GM12801 (cell line): ENCODE results near the gene OPCML.

Experiments
- TF ChIP-seq, protein P1 (sequence below): IDR thresholded peaks from one replicate; pipeline ENCODE4 v1.5.1; 2011; ENCODE audit warnings: control low read depth; ENCODE audit not compliant: insufficient read length; ENCODE audit errors: extremely low read depth

OPCML gene

DNA sequence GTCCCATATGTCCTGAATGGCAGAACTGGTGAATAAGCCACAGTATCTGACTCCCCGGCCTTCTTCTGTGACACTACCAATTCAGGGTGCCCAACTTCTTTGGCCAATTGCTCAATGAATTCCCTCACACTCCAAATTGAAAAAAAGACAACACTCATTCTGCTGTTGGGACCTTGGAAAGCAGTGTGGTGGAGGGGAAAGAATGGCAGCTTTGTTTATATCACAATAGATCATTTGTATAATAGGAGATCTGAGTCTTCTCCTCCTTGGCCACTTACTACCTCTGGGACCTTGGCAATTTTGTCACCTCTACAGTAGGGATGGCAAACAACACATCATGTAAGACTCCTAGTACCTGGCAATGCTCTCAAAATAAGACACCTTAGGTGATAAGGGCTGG is 64.6 kb downstream of the OPCML start:
- TF ChIP-seq, protein P1, sequence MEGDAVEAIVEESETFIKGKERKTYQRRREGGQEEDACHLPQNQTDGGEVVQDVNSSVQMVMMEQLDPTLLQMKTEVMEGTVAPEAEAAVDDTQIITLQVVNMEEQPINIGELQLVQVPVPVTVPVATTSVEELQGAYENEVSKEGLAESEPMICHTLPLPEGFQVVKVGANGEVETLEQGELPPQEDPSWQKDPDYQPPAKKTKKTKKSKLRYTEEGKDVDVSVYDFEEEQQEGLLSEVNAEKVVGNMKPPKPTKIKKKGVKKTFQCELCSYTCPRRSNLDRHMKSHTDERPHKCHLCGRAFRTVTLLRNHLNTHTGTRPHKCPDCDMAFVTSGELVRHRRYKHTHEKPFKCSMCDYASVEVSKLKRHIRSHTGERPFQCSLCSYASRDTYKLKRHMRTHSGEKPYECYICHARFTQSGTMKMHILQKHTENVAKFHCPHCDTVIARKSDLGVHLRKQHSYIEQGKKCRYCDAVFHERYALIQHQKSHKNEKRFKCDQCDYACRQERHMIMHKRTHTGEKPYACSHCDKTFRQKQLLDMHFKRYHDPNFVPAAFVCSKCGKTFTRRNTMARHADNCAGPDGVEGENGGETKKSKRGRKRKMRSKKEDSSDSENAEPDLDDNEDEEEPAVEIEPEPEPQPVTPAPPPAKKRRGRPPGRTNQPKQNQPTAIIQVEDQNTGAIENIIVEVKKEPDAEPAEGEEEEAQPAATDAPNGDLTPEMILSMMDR: no peak

DNA sequence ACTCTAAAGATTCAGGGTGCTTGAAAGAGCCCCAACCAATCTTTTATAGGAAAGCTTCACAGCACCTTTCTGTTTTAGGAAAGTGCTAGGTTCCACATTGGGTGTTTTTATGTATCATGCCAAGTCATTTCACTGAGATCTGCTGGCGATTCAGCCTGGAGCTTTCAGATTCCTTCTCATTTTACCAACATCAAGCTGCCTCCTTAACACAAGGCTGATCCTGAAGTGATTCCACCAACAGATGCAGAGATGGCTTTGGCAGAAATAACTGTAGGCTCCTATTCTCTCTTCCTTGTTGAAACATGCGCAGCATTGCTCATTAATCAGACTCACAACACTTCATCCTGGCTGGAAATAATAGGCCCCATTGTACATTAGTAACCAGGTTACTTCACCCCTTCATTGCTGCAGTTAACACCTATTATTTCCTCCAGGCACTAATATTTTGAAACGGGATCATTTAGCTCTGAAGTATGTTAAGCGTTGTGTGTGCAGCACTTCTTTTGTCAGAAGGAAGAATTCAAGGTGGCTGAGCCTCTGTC is 89.0 kb downstream of the OPCML start:
- TF ChIP-seq, protein P1: no peak

DNA sequence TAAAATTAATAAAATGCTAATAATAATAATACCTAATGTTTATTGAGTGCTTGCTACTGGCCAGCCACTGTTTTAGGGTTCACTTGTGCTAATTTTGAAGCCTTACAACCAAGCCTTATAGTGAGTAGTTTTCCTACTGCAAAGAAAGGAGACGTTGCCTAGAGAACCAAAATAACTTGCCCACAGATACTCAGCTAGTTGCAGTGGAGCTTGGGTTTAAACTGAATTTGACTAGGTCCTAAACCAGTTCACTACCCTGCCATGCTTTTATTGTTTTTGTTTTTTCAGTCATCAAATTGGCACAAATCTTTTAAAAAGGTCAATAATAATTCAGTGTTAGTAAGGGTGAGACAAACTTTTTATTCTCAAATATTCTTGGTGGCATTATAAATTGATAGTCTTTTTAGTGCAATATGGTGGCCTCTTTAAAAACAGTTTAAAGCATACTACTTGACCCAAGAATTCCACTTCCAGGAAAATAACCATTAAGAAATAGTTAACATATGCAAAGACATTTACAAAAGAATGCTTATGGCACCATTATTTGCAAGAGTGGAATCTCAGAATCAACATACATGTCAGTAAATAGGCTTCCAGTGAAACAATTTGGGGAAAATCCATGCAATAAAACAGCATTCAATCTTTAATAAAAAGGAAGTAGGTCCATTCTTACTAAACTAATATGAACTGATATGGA is 90.2 kb downstream of the OPCML start:
- TF ChIP-seq, protein P1: no peak

DNA sequence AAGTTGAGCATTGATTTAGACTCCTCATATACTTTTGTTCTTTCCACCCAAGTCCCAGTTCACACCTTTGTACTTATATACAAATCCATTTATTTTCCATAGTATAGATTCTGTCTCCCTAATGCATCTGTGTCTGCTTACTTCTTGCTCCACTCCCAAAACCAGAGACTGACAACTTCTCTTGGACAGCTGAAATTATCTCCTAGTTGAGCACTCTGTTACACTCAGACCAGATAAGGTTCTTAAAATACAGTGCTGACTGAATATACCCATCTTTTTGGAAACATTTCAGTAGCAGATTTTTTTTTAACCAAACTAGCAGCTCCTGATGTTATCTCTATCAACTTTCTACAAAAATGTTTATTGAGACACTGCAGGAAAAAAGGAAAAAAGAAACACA is 106.3 kb downstream of the OPCML start:
- TF ChIP-seq, protein P1: no peak

DNA sequence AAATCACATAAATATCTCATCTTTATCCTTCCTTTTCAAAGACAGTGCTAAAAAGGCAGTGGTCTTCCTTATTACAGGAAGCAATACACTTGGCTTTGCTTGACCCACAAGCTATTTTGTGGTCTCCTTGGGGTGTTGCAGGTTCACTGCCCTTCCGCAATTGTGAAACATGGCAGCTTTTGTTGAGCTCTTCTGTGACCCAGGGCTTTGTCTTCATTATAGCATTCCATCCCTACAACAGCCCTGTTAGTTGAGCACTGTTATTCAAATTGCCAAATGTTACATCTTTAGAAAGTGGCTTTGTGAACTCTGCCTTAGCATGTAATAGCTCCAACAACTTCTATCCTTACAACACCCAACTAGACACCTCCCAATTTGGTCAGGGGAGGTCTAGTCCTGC is 107.1 kb downstream of the OPCML start:
- TF ChIP-seq, protein P1: no peak

DNA sequence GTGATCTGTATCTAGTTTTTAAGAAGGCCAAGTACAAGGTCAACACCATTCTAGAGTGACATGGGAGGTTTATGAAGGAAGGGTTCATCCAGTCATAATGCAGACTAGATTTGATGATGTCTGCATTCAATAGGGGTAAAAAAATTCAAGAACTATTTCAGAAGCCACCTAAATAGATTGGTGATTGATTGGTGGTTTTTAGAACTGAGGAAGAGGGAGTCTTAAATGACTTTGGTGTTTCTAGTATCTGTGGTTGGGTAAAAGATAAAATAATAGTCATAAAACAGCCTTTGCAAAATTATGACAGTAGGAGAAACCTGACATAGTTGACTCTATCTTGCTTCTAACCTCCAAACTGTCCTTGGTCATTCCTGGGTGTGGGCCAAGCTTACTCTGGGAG is 114.1 kb downstream of the OPCML start:
- TF ChIP-seq, protein P1: no peak

DNA sequence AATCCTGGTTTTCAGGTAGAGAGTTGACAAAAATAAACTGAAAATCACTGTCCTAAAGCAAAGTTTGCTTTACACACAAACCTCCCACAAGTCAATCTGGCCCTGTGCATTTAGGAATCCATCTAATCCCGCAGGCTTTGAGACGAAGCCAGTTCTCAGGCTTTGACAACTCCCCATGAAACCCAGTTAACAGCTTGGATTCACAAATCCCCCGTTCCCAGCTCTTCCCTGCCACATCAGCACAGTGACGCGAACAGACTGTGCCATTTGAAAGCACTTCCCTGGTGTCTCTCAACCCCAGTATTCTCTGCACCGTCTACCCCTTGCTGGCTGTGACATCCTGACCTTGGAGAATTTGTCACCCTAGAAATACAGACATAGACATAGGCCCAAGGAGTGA is 117.8 kb downstream of the OPCML start:
- TF ChIP-seq, protein P1: no peak
